K562 (cell line): Measurements from ENCODE around the gene ZNF362. TPM values are rescaled to one million over a fixed set of nuclear protein-coding genes. Genes with fewer than 3 reads are reported as not detected.

Source experiments
- ATAC-seq: fragments of 200-7000 bp; cut with Tn5 transposase; 3 replicates; pipeline ENCODE4 v1.9.1; 2020; ENCODE audit warnings: moderate library complexity
- BruUV-seq: library from RNA; stranded (reverse); fragments of 400-500 nt; replicated peaks from 2 replicates; lab custom pipeline; 2021; lab: Mats Ljungman, UMichigan
- CTCF ChIA-PET: fragments of 300-600 bp; formaldehyde crosslinking; extraction: SDS; loops from one replicate; lab custom pipeline; 2021; ENCODE audit warnings: low intra/inter-chr PET ratio; lab: Yijun Ruan, JAX
- POLR2A ChIA-PET: fragments of 300-600, 350-650 bp; sonication (Branson Sonifier 250); formaldehyde crosslinking; extraction: SDS; loops from one replicate; lab custom pipeline; 2021; ENCODE audit warnings: antibody characterized with exemption, inconsistent platforms; lab: Yijun Ruan, JAX
- DNase-seq, 4 experiments: peaks; one replicate each; pipeline versions ENCODE4 v3.0.0 to v3.0.0-alpha.2; 2011 to 2018; ENCODE audit warnings: low spot score in 3 of 4, mixed read lengths in 3 of 4; ENCODE audit errors: extremely low read depth in 1 of 4
- FAIRE-seq: peaks from 2 replicates; lab custom pipeline; 2011; peaks lifted over from hg19 to GRCh38; lab: Jason Lieb, UNC
- H2AFZ ChIP-seq: 2 replicates; pipeline ENCODE4 v1.6.0; 2011; ENCODE audit warnings: low read depth, low read length, control low read depth, inconsistent platforms
- H3K27ac ChIP-seq: fragments of 200-600 bp; 3 replicates; pipeline ENCODE4 v1.8.0; 2011; ENCODE audit warnings: low read depth, mild to moderate bottlenecking, control low read depth, inconsistent platforms, low read length, moderate library complexity, mixed read lengths; ENCODE audit errors: extremely low read depth
- H3K27me3 ChIP-seq, 2 experiments: fragments of 300-600 bp in 1 of 2; 2 replicates in 1 of 2; 3 replicates in 1 of 2; pipeline versions ENCODE4 v1.6.0 to v1.8.0; 2011; ENCODE audit warnings: inconsistent platforms in 2 of 2, low read length in 2 of 2, mild to moderate bottlenecking in 1 of 2, mixed read lengths in 1 of 2, moderate library complexity in 1 of 2; ENCODE audit not compliant: control insufficient read depth in 2 of 2, insufficient read depth in 2 of 2
- H3K36me3 ChIP-seq: fragments of 300-600 bp; 3 replicates; pipeline ENCODE4 v1.8.0; 2011; ENCODE audit warnings: mild to moderate bottlenecking, low read length, inconsistent platforms; ENCODE audit not compliant: control insufficient read depth, insufficient read depth
- H3K4me1 ChIP-seq, 2 experiments: fragments of 200-600 bp in 1 of 2; replicated peaks in 1 of 2; 2 replicates in 1 of 2; 3 replicates in 1 of 2; pipeline versions ENCODE4 v1.5.1 to v1.8.0; 2011; ENCODE audit warnings: inconsistent platforms in 2 of 2, low read length in 2 of 2, mild to moderate bottlenecking in 1 of 2, mixed read lengths in 1 of 2, moderate library complexity in 1 of 2; ENCODE audit not compliant: control insufficient read depth in 2 of 2, insufficient read depth in 2 of 2
- H3K4me2 ChIP-seq: 2 replicates; pipeline ENCODE4 v1.6.1; 2011; ENCODE audit warnings: low read length, control low read depth, inconsistent platforms, mixed read lengths; ENCODE audit not compliant: insufficient read depth
- H3K4me3 ChIP-seq: fragments of 200-600 bp; sonication (generic), shearing (Covaris generic); 2 replicates; pipeline ENCODE4 v1.5.1; 2016; ENCODE audit warnings: control low read depth, inconsistent platforms
- H3K79me2 ChIP-seq: fragments of 200-600 bp; 3 replicates; pipeline ENCODE4 v1.8.0; 2011; ENCODE audit warnings: low read length, inconsistent platforms; ENCODE audit not compliant: control insufficient read depth, insufficient read depth
- H3K9ac ChIP-seq, 2 experiments: 2 replicates each; pipeline versions ENCODE4 v1.6.0 to v1.6.1; 2011; ENCODE audit warnings: low read depth in 2 of 2, low read length in 2 of 2, control low read depth in 1 of 2, inconsistent platforms in 1 of 2, mild to moderate bottlenecking in 1 of 2, mixed read lengths in 1 of 2; ENCODE audit not compliant: insufficient read depth in 1 of 2
- H3K9me1 ChIP-seq: one replicate; pipeline ENCODE4 v1.6.0; 2011; ENCODE audit warnings: inconsistent platforms, mild to moderate bottlenecking, low read length, moderate library complexity; ENCODE audit not compliant: control insufficient read depth, insufficient read depth
- H3K9me3 ChIP-seq: replicated peaks from 2 replicates; pipeline ENCODE4 v1.5.1; 2011; ENCODE audit warnings: low read depth, low read length, inconsistent platforms; ENCODE audit not compliant: control insufficient read depth, insufficient read depth
- H4K20me1 ChIP-seq: replicated peaks from 2 replicates; pipeline ENCODE4 v1.6.1; 2011; ENCODE audit warnings: low read length, inconsistent platforms, mixed read lengths; ENCODE audit not compliant: control insufficient read depth, insufficient read depth
- ZBTB7A ChIP-seq: IDR thresholded peaks from 2 replicates; pipeline ENCODE4 v1.6.1; 2011; ENCODE audit warnings: low read depth, mild to moderate bottlenecking, low read length, moderate library complexity, borderline replicate concordance; ENCODE audit not compliant: control insufficient read depth
- ZNF316 ChIP-seq: fragments of 450-650 bp; IDR thresholded peaks from 2 replicates; pipeline ENCODE4 v1.6.1; 2016
- WGBS: fragments of 100-300 bp; shearing (Covaris generic); methylation state at CpG from one replicate; pipeline ENCODE4 v1.1.6; 2016; ENCODE audit warnings: low coverage, mixed read lengths; ENCODE audit not compliant: insufficient coverage; ENCODE audit errors: missing lambda C conversion rate; 5-methylcytosine and 5-hydroxymethylcytosine counted together
- in situ Hi-C: fragments of 300-500 bp; cut with MboI; formaldehyde crosslinking; loops from 4 replicates; pipeline ENCODE4 v1.15.0; 2018; ENCODE audit warnings: inconsistent platforms, mixed read lengths
- intact Hi-C: fragments of 100-400 bp; cut with micrococcal nuclease; formaldehyde crosslinking; loops from 2 replicates; pipeline ENCODE4 v1.14.2; 2022
- polyA plus RNA-seq, 8 experiments: library from polyadenylated mRNA; depleted of rRNA in 4 of 8; stranded (reverse) in 5 of 8; unstranded in 3 of 8; fragments of >200 nt; fragmentation: Nextera tagmentation in 2 of 8; fragmentation: Illumina TruSeq in 1 of 8; extraction: Ambion mirVana in 2 of 8; extraction: Trizol in 1 of 8; gene quantifications; 2 replicates each; pipeline versions ENCODE4 v1.2.1 to v1.2.3, GENCODE V29; 2011 to 2014; ENCODE audit warnings: inconsistent platforms in 1 of 8, missing spikeins in 1 of 8
- total RNA-seq, 7 experiments: library from RNA; depleted of rRNA in 6 of 7; stranded (reverse); fragments of >200 nt in 6 of 7; fragmentation: Illumina TruSeq in 2 of 7; extraction: Trizol in 2 of 7; gene quantifications; 2 replicates each; pipeline versions ENCODE4 v1.2.1 to v1.2.3, GENCODE V29; 2011 to 2021; ENCODE audit warnings: low replicate concordance in 1 of 7
- TF ChIP-seq, protein P1 (sequence below): fragments of 450-650 bp; formaldehyde crosslinking; IDR thresholded peaks from 2 replicates; pipeline ENCODE4 v1.4.0; 2020; ENCODE audit warnings: mild to moderate bottlenecking, moderate library complexity

Gene ZNF362
- total and polyA plus RNA-seq, 9 of the 15 experiments (the other 6 are each of a cell fraction or from before 2014, with no cell fraction given): 0.01 to 1.1 (median 0.35) TPM; not detected in 1

DNA sequence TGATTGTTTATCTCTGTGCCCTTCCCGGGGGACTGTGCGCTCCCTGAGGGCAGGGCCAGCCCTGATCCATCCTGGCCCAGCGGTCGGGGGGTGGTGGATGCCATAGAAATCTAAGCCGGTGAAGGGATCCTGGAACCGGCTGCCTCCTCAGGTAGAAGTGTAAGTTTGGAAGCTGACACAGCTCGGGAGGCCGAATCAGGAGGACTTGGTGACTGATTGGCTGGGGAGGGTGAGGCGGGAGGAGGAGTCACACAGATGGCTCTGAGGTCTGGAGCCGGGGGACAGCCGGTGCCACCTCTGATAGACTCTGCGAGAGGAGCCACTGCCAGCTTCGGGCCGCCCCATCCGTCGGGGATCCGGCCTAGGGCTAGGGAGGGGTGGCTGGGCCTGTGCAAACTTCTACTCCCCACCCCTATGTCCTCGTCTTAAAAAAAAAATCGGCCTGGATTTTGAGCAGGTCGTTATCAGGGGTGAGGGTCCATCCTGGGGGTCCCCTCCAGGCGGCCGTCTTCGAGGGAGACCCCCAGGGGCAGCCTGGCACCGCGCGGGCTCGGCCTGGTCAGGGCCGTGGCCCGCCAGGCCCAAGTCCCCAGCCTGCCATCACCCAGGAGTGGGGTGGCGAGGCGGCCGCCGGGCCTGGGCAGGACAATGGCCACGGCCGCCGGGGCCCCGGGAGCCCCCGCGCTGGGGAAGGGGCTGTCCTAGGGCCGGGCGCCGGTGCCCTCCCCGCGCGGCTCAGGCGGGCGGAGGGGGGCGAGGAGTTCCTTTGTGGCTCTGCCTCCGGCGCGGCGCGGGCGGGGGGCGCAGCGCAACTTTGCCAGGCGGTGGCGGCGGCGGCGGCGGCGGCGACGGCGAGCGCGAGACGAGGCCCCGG, 708 bp upstream of the ZNF362 start:
- Histone ChIP-seq H3K9me3 (no peaks in the 10 kb centered on the region; the same call in 1 of the 2 replicates), H2AFZ (no peak overlapping the region), H4K20me1 (peaks cover 6% of the 10 kb centered on the region; the same call in 1 of the 2 replicates), H3K4me3 (no peak overlapping the region), H3K27me3 (peaks cover 11 to 45% of the 10 kb centered on the region in 2 experiments; a peak in 4 of 5 replicates), H3K36me3 (no peaks in the 10 kb centered on the region), H3K9me1 (no peaks in the 10 kb centered on the region), H3K9ac (no peak overlapping the region), H3K27ac (no peak overlapping the region), H3K4me2 (no peak overlapping the region)
- 53% methylated on average over 24 of the region's 70 CpGs for WGBS
- no peak for ATAC-seq
- in situ Hi-C loops: no loop called here
- BruUV-seq: no TSS peak
- CTCF ChIA-PET: interaction anchor here (0.6 kb wide), 1 partner anchor 362 kb away, joined by 4 read pairs; no protein-coding TSS in a partner anchor
- 0 out of 2 replicates have a peak, but pooled peaks have one; percentile 26 for TF ChIP-seq ZBTB7A
- peak; percentile 30 for TF ChIP-seq ZNF316
- TF ChIP-seq, protein P1, sequence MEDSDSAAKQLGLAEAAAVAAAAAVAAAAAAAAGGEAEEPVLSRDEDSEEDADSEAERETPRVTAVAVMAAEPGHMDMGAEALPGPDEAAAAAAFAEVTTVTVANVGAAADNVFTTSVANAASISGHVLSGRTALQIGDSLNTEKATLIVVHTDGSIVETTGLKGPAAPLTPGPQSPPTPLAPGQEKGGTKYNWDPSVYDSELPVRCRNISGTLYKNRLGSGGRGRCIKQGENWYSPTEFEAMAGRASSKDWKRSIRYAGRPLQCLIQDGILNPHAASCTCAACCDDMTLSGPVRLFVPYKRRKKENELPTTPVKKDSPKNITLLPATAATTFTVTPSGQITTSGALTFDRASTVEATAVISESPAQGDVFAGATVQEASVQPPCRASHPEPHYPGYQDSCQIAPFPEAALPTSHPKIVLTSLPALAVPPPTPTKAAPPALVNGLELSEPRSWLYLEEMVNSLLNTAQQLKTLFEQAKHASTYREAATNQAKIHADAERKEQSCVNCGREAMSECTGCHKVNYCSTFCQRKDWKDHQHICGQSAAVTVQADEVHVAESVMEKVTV: no peak
- TF ChIP-seq, all 486 proteins: peak for 2
- DNase-seq (no peak), FAIRE-seq (no peak)
- H3K79me2 ChIP-seq: no peaks in the 10 kb centered on the region
- intact Hi-C loops: no loop called here
- peaks cover 0 to 11% of the 10 kb centered on the region in 2 experiments; a peak in 1 of 5 replicates for H3K4me1 ChIP-seq
- POLR2A ChIA-PET: no interaction called here
